Stomach (tissue), 4 donors: Measurements from ENCODE around the gene SLC34A3.

Source experiments
- EP300 ChIP-seq: sonication (generic); formaldehyde crosslinking; IDR thresholded peaks from one replicate; pipeline ENCODE4 v1.6.1; 2017; ENCODE audit warnings: antibody characterized with exemption
- POLR2A ChIP-seq, 4 donors: fragments of 450-650 bp; IDR thresholded peaks; one replicate each; pipeline ENCODE4 v1.6.1; 2016; ENCODE audit warnings: antibody characterized with exemption in 4 of 4, control low read depth in 2 of 4, mild to moderate bottlenecking in 1 of 4, moderate library complexity in 1 of 4
- POLR2AphosphoS5 ChIP-seq, 3 donors: sonication (generic); formaldehyde crosslinking; IDR thresholded peaks; one replicate each; pipeline ENCODE4 v1.6.1; 2016; ENCODE audit warnings: antibody characterized with exemption in 3 of 3
- TF ChIP-seq, protein P1 (sequence below), 7 experiments: fragments of 450-650 bp in 4 of 7; fragments of 200-600 bp in 3 of 7; sonication (generic) in 3 of 7; IDR thresholded peaks; one replicate each; pipeline ENCODE4 v1.5.1; 2016 to 2019; ENCODE audit warnings: antibody characterized with exemption in 7 of 7, control low read depth in 2 of 7, mild to moderate bottlenecking in 1 of 7

GRCh38 chr9:137270929-137271695, 40.4 kb downstream of the SLC34A3 start:
- TF ChIP-seq, protein P1, sequence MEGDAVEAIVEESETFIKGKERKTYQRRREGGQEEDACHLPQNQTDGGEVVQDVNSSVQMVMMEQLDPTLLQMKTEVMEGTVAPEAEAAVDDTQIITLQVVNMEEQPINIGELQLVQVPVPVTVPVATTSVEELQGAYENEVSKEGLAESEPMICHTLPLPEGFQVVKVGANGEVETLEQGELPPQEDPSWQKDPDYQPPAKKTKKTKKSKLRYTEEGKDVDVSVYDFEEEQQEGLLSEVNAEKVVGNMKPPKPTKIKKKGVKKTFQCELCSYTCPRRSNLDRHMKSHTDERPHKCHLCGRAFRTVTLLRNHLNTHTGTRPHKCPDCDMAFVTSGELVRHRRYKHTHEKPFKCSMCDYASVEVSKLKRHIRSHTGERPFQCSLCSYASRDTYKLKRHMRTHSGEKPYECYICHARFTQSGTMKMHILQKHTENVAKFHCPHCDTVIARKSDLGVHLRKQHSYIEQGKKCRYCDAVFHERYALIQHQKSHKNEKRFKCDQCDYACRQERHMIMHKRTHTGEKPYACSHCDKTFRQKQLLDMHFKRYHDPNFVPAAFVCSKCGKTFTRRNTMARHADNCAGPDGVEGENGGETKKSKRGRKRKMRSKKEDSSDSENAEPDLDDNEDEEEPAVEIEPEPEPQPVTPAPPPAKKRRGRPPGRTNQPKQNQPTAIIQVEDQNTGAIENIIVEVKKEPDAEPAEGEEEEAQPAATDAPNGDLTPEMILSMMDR (IDR thresholded peaks at IDR 0.05) = no peak
- no peak for TF ChIP-seq POLR2A (IDR thresholded peaks at IDR 0.05)
- no peak for TF ChIP-seq POLR2AphosphoS5 (IDR thresholded peaks at IDR 0.05)
- no peak for TF ChIP-seq EP300
